Astrocyte of the cerebellum (primary cell): ENCODE results near the gene KCNH6.

Experiments used
- DNase-seq: peaks from one replicate; pipeline ENCODE4 v3.0.0-alpha.2; 2011; ENCODE audit warnings: low read depth
- H3K4me3 ChIP-seq: 2 replicates; pipeline ENCODE4 v1.5.1; 2011; ENCODE audit warnings: mild to moderate bottlenecking, low read depth, low read length, moderate library complexity
- CTCF ChIP-seq: IDR thresholded peaks from 2 replicates; pipeline ENCODE4 v1.5.1; 2012; ENCODE audit warnings: low read length, low read depth, moderate library complexity, mild to moderate bottlenecking; ENCODE audit errors: missing control alignments
- in situ Hi-C: cut with HindIII; loops from 2 replicates; pipeline ENCODE4 v1.10.0; 2017; ENCODE audit warnings: low sequenced_read_pairs

KCNH6 gene

GRCh38 chr17:63491977-63492618, 31.1 kb upstream of the KCNH6 start:
- in situ Hi-C loops, result no loop called here
- no peak for DNase-seq
- no peak for TF ChIP-seq CTCF
- H3K4me3 ChIP-seq, result no peak overlapping the region

DNA sequence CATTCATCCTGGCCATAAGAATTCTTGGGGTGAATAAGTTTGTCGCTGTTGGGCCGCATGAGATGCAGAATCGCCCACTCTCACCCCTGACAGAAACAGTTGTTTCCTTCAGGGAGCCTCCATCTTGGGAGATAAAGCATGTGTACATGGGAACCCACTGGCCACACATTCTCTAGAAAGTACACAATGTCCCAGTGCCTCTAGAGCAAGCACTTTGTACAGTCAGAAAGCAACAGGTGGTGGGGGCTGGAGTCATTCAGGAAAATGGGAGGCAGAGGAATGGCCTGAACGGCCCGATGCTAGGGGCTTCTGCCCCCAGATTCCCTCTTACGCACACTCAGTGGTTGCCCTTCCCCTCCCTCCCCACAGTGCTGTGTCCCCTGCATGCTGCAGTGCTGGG, 30.2 kb upstream of the KCNH6 start:
- no peak for TF ChIP-seq CTCF
- no peak overlapping the region for H3K4me3 ChIP-seq
- DNase-seq, result no peak
- in situ Hi-C loops, result no loop called here

DNA sequence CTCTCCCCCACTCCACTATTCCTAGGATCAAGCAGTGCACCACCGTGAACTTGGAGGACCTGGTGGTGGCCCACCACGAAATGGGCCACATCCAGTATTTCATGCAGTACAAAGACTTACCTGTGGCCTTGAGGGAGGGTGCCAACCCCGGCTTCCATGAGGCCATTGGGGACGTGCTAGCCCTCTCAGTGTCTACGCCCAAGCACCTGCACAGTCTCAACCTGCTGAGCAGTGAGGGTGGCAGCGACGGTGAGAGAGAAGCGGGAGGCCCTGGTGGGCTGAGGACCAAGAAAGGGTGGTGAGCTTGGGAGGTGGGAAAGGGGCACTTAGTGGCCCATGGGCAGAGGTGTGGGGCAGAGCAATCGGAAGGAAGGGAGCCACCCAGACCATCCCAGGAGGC, 29.7 kb upstream of the KCNH6 start:
- in situ Hi-C loops, result no loop called here
- no peak overlapping the region for H3K4me3 ChIP-seq
- TF ChIP-seq CTCF, result no peak
- DNase-seq, result no peak

- no peak for TF ChIP-seq CTCF
- in situ Hi-C loops, result no loop called here
- no peak for DNase-seq
- H3K4me3 ChIP-seq, result no peak overlapping the region
Observed at GRCh38 chr17:63494300-63494928, 28.7 kb upstream of the KCNH6 start.

GRCh38 chr17:63495491-63495890, 27.7 kb upstream of the KCNH6 start:
- no peak for TF ChIP-seq CTCF
- no peak overlapping the region for H3K4me3 ChIP-seq
- no peak for DNase-seq
- in situ Hi-C loops, result no loop called here

DNA sequence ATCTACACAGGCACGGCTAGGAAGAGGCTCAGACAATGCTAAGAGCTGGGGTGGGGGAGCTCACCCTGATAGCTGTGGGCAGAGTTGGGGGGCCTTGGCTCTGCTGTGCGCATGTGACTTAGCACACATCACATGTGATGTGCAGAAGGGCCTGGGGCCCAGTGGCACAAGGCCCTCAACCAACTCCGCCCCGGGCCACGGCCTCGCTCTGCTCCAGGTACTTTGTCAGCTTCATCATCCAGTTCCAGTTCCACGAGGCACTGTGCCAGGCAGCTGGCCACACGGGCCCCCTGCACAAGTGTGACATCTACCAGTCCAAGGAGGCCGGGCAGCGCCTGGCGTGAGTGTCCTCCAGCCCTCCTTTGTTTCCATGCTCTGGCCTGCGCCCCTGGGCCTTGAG, 27.0 kb upstream of the KCNH6 start:
- no peak for TF ChIP-seq CTCF
- in situ Hi-C loops, result no loop called here
- DNase-seq, result no peak
- H3K4me3 ChIP-seq, result no peak overlapping the region
